Skeletal muscle tissue (tissue), 4 donors: ENCODE measurements around the gene PLIN4. TPM values are rescaled to one million over a fixed set of nuclear protein-coding genes. Genes with fewer than 3 reads are reported as not detected.

Experiments
- H3K27ac ChIP-seq: one replicate; pipeline ENCODE4 v1.7.0; 2013; ENCODE audit warnings: mild to moderate bottlenecking, low read depth, low read length, inconsistent platforms
- H3K27me3 ChIP-seq, 3 donors: one replicate each; pipeline ENCODE4 v1.7.0; 2013; ENCODE audit warnings: low read length in 3 of 3; ENCODE audit not compliant: control insufficient read depth in 3 of 3, insufficient read depth in 3 of 3
- H3K36me3 ChIP-seq, 3 donors: one replicate each; pipeline ENCODE4 v1.7.0; 2013; ENCODE audit warnings: low read length in 3 of 3; ENCODE audit not compliant: control insufficient read depth in 3 of 3, insufficient read depth in 3 of 3
- H3K4me1 ChIP-seq, 3 donors: one replicate each; pipeline ENCODE4 v1.7.0; 2013; ENCODE audit warnings: low read length in 3 of 3, mild to moderate bottlenecking in 3 of 3; ENCODE audit not compliant: control insufficient read depth in 3 of 3, insufficient read depth in 3 of 3
- H3K4me3 ChIP-seq, 3 donors: one replicate each; pipeline ENCODE4 v1.7.0; 2013; ENCODE audit warnings: low read length in 3 of 3
- H3K9ac ChIP-seq, 3 donors: one replicate each; pipeline ENCODE4 v1.7.0; 2013; ENCODE audit warnings: low read length in 3 of 3, mild to moderate bottlenecking in 3 of 3, moderate library complexity in 2 of 3, low read depth in 1 of 3
- H3K9me3 ChIP-seq, 3 donors: one replicate each; pipeline ENCODE4 v1.7.0; 2013; ENCODE audit warnings: low read length in 3 of 3; ENCODE audit not compliant: control insufficient read depth in 3 of 3
- total RNA-seq: library from RNA; depleted of rRNA; stranded (reverse); fragments of >200 nt; gene quantifications from one replicate; pipeline ENCODE4 v1.2.3, GENCODE V29; 2014
- donor health status: Osteomylitis.

The PLIN4 gene
- total RNA-seq, 1 donor from 2014 or later, result 15.7 TPM

DNA sequence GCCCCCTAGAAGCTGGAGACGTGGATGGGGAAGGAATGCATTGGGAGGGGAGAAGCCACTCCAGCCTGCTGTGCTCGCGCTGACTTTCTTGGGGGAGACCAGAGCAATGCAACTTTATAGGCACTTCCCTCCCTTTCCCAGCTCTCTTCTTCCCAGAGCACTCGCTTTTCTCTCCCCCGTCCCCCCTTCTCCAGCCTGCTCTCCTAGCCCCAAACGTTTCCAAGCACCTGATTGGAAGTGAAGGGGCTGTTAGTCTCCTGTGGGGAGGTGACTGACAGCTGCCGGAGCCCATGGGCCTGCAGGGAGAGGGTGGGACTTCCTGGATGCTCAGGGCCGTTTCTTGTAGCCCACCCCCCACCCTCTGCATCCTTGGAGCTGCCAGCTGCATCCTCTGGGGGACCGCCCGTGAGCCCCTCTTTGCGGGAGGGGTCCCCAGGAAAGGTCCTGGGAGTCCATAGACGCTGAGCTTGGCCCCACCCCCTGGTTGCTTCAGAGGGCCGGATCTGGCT lies 43.7 kb downstream of the PLIN4 start:
- Histone ChIP-seq H3K36me3 (peaks cover 18 to 25% (median 19%) of the 10 kb centered on the region in 3 donors), H3K27me3 (no peaks in the 10 kb centered on the region), H3K27ac (no peak overlapping the region), H3K9ac (peak overlapping the region in 2 of 3 donors; percentile 23 to 45), H3K4me3 (peak overlapping the region in 1 of 3 donors; percentile 48), H3K4me1 (peaks cover 8 to 25% (median 19%) of the 10 kb centered on the region in 3 donors), H3K9me3 (no peaks in the 10 kb centered on the region)

DNA sequence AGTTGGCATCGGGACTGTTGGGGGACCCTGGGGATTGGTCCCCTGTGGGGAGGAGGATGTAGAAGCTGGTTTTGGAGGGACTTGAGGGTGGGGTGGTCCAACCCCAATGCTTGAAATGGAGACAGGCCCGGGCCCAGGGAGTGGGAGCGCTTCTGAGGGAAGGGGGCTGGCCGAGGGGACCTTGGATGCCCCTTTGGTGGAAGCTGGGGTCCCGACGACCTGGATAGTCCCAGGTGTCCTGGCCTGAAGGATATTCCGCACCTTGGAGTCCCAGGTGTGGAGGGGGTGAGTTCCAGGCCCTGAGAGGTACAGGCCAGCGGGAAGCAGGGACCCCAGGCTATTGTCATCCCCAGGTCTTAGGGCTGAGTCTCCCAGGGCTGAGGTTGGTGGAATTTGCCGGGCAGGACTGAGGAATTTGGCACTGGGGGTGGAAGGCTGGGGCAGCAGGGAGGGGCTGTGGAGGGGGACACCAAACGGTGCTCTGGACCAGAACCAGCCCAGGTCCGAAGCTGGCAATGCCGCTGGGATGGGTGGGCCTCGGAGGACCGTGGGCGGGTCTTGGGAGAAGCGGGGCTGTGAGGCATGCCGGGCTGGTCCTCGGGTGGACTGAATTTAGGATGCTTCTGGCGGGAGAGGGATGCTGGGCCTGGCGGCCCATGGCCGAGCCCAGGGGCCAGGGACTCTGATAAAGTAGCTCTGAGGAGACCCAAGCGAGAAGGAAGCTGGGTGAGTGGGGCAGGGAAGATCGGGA lies 44.3 kb downstream of the PLIN4 start:
- peak overlapping the region in 1 of 3 donors; percentile 48 for H3K4me3 ChIP-seq
- no peaks in the 10 kb centered on the region for H3K27me3 ChIP-seq
- H3K4me1 ChIP-seq, result peaks cover 8 to 25% (median 19%) of the 10 kb centered on the region in 3 donors
- peak overlapping the region; percentile 10 to 45 (median 23) for H3K9ac ChIP-seq
- peaks cover 18 to 24% (median 19%) of the 10 kb centered on the region in 3 donors for H3K36me3 ChIP-seq
- H3K9me3 ChIP-seq, result no peaks in the 10 kb centered on the region
- peak overlapping the region; percentile 19 for H3K27ac ChIP-seq

GRCh38 chr19:4473011-4473762 lies 45.1 kb downstream of the PLIN4 start:
- Histone ChIP-seq H3K27me3 (no peaks in the 10 kb centered on the region), H3K4me3 (peak overlapping the region; percentile 70 to 75 (median 74)), H3K27ac (peak overlapping the region; percentile 40), H3K9ac (peak overlapping the region; percentile 76 to 87 (median 82)), H3K9me3 (no peaks in the 10 kb centered on the region), H3K4me1 (peaks cover 8 to 25% (median 19%) of the 10 kb centered on the region in 3 donors), H3K36me3 (peaks cover 14 to 20% (median 16%) of the 10 kb centered on the region in 3 donors)

- Histone ChIP-seq H3K4me1 (peaks cover 8 to 25% (median 19%) of the 10 kb centered on the region in 3 donors), H3K4me3 (peak within 1 kb of the TSS; percentile 85 to 87 (median 86)), H3K9me3 (no peaks in the 10 kb centered on the region), H3K27ac (peak within 1 kb of the TSS; percentile 95), H3K36me3 (peaks cover 12 to 17% (median 16%) of the 10 kb centered on the region in 3 donors), H3K9ac (peak within 1 kb of the TSS; percentile 88 to 89 (median 88)), H3K27me3 (no peaks in the 10 kb centered on the region)
Observed at GRCh38 chr19:4472174-4472974, 45.9 kb downstream of the PLIN4 start, which contains the start of gene HDGFL2. HDGFL2 (plus strand) TSS chr19:4472297; CDS start chr19:4472351, 54 bp downstream.

- Histone ChIP-seq H3K27ac (peak overlapping the region; percentile 95), H3K27me3 (no peaks in the 10 kb centered on the region), H3K9ac (peak overlapping the region; percentile 88 to 89 (median 88)), H3K4me1 (peaks cover 8 to 25% (median 19%) of the 10 kb centered on the region in 3 donors), H3K36me3 (peaks cover 6 to 10% (median 8%) of the 10 kb centered on the region in 3 donors), H3K9me3 (no peaks in the 10 kb centered on the region), H3K4me3 (peak overlapping the region; percentile 85 to 87 (median 86))
Observed at GRCh38 chr19:4471403-4472173, 46.7 kb downstream of the PLIN4 start.

DNA sequence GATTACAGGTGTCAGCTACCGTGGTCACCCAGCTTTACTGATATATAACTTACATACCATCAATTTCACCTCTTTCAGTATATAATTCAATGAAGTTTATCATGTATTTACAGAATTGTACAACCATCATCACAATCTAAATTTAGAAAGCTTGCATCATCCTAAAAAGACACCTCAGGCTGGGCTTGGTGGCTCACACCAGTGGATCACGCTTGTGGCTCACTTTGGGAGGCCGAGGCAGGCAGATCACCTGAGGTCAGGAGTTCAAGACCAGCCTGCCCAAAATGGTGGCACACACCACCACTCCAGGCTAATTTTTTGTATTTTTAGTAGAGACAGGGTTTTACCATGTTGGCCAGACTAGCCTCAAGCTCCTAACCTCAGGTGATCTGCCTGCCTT lies 50.5 kb downstream of the PLIN4 start:
- Histone ChIP-seq H3K4me3 (no peak overlapping the region), H3K36me3 (no peaks in the 10 kb centered on the region), H3K27me3 (no peaks in the 10 kb centered on the region), H3K4me1 (peaks cover 0 to 6% (median 4%) of the 10 kb centered on the region in 3 donors), H3K9me3 (no peaks in the 10 kb centered on the region), H3K9ac (no peak overlapping the region), H3K27ac (no peak overlapping the region)

DNA sequence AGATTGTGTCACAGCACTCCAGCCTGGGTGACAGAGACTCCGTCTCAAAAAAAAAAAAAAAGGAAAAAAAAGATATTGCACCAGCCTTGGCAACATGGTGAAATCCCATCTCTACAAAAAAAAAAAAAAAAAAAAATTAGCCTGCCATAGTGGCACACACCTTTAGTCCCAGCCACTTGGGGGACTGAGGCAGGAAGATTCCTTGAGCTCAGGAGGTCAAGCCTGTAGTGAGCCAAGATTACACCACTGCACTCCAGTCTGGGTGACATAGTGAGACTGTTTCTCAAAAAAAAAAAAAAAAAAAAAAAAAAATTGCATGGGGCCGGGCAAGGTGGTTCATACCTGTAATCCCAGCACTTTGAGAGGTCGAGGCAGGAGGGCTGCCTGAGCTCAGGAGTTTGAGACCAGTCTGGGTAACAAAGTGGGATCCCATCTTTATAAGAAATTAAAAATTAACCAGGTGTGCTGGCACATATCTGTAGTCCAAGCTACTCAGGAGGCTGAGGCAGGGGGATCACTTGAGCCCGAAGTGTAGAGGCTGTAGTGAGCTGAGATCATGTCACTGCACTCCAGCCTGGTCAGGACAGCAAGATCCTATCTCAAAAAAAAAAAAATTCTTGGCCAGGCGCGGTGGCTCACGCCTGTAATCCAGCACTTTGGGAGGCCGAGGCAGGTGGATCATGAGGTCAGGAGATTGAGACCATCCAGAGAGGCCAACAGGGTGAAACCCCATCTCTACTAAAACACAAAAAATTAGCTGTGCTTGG lies 53.3 kb downstream of the PLIN4 start:
- Histone ChIP-seq H3K9me3 (no peaks in the 10 kb centered on the region), H3K4me3 (no peak overlapping the region), H3K36me3 (no peaks in the 10 kb centered on the region), H3K27me3 (no peaks in the 10 kb centered on the region), H3K4me1 (no peaks in the 10 kb centered on the region), H3K27ac (no peak overlapping the region), H3K9ac (no peak overlapping the region)

DNA sequence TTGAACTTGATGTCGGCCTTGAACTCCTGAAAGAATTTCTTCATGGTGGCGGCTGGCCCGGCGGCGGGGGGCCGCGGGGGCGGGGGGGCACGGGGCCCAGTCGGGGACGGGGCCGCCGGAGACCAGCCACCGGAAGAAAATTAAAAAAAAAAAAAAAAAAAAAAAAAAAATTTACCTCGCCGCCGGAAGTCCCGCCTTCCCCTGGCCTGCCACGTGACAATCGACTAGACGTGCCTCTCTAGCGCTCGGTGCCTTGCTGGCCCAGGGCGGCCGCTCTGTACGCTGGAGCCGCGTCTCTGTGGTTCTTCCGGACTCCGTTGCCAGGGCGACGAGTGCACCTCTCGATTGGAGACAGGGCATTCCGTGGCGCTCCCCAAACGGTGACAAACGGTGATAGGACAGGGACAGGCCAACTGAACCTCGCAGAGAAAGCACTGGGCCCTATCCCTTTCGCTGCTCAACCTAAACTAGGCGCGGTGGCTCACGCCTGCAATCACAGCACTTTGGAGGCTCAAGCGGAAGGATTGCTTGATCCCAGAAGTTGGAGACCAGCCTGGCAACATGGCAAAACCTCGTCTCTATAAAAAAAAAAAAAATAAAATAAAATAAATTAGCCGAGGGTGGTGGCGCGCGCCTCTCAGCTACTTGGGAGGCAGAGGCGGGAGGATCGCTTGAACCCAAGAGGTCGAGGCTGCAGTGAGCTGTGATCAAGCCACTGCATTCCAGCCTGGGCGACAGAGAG lies 60.5 kb downstream of the PLIN4 start, which contains the start of gene UBXN6:
Gene UBXN6 (minus strand): TSS at position 141 of the 742 bp plus-strand sequence. CDS start 97 bp downstream, at position 44.
- Histone ChIP-seq H3K9me3 (no peaks in the 10 kb centered on the region), H3K9ac (peak within 1 kb of the TSS; percentile 75 to 86 (median 83)), H3K27ac (peak within 1 kb of the TSS; percentile 60), H3K27me3 (no peaks in the 10 kb centered on the region), H3K4me1 (peaks cover 29 to 30% (median 30%) of the 10 kb centered on the region in 3 donors), H3K36me3 (peaks cover 10 to 13% (median 11%) of the 10 kb centered on the region in 3 donors), H3K4me3 (peak within 1 kb of the TSS; percentile 92 to 93 (median 93))
